Measurements from ENCODE around the gene MPDZ. TPM values are rescaled to one million over a fixed set of nuclear protein-coding genes. Genes with fewer than 3 reads are reported as not detected.

Gene MPDZ
- total and polyA plus RNA-seq, 8 donors: 6.4 to 54.3 (median 13.7) TPM

- intact Hi-C loops (cut with DNase I; ENCODE audit: low total_unique reads): no loop called here
- Histone ChIP-seq H3K36me3 (peaks cover 0 to 15% (median 9%) of the 10 kb centered on the region in 4 donors), H3K9me3 (no peaks in the 10 kb centered on the region), H3K27ac (no peak overlapping the region), H3K27me3 (no peaks in the 10 kb centered on the region), H3K4me1 (no peaks in the 10 kb centered on the region), H3K4me3 (no peak overlapping the region)
- 87 to 93% (median 91%) methylated on average over 2 of the region's 2 CpGs for WGBS, 5 donors
- no peak for DNase-seq
- TF ChIP-seq CTCF (IDR thresholded peaks at IDR 0.05) (no peak), EP300 (IDR thresholded peaks at IDR 0.05) (no peak)
Measured at GRCh38 chr9:13241283-13241682, 38.2 kb downstream of the MPDZ start.

GRCh38 chr9:13239660-13240059 lies 39.8 kb downstream of the MPDZ start:
- no peaks in the 10 kb centered on the region for H3K4me1 ChIP-seq
- H3K4me3 ChIP-seq: no peak overlapping the region
- H3K36me3 ChIP-seq: peaks cover 0 to 12% (median 3%) of the 10 kb centered on the region in 4 donors
- intact Hi-C loops (cut with DNase I; ENCODE audit: low total_unique reads): no loop called here
- no peak for DNase-seq
- no peaks in the 10 kb centered on the region for H3K27me3 ChIP-seq
- TF ChIP-seq POLR2A (IDR thresholded peaks at IDR 0.05) (no peak), CTCF (IDR thresholded peaks at IDR 0.05) (no peak), EP300 (IDR thresholded peaks at IDR 0.05) (no peak), POLR2AphosphoS5 (IDR thresholded peaks at IDR 0.05) (no peak)
- H3K27ac ChIP-seq: no peak overlapping the region
- H3K9me3 ChIP-seq: no peaks in the 10 kb centered on the region

GRCh38 chr9:13239208-13239607 lies 40.3 kb downstream of the MPDZ start:
- DNase-seq: no peak
- Histone ChIP-seq H3K4me3 (no peak overlapping the region), H3K4me1 (no peaks in the 10 kb centered on the region), H3K9me3 (no peaks in the 10 kb centered on the region), H3K27me3 (no peaks in the 10 kb centered on the region), H3K36me3 (peaks cover 0 to 12% (median 3%) of the 10 kb centered on the region in 4 donors), H3K27ac (no peak overlapping the region)
- WGBS, 5 donors: 68 to 82% (median 75%) methylated on average over 1 of the region's 1 CpG
- TF ChIP-seq POLR2A (IDR thresholded peaks at IDR 0.05) (no peak), POLR2AphosphoS5 (IDR thresholded peaks at IDR 0.05) (no peak), CTCF (IDR thresholded peaks at IDR 0.05) (no peak), EP300 (IDR thresholded peaks at IDR 0.05) (no peak)
- intact Hi-C loops (cut with DNase I; ENCODE audit: low total_unique reads): no loop called here

- Histone ChIP-seq H3K27me3 (no peaks in the 10 kb centered on the region), H3K9me3 (no peaks in the 10 kb centered on the region), H3K4me1 (no peaks in the 10 kb centered on the region), H3K36me3 (no peaks in the 10 kb centered on the region), H3K27ac (no peak overlapping the region), H3K4me3 (no peak overlapping the region)
- no peak for TF ChIP-seq POLR2AphosphoS5 (IDR thresholded peaks at IDR 0.05)
- no peak for TF ChIP-seq EP300 (IDR thresholded peaks at IDR 0.05)
- no peak for TF ChIP-seq CTCF (IDR thresholded peaks at IDR 0.05)
- TF ChIP-seq POLR2A (IDR thresholded peaks at IDR 0.05): no peak
- intact Hi-C loops (cut with DNase I; ENCODE audit: low total_unique reads): no loop called here
- no peak for DNase-seq
- 83 to 95% (median 90%) methylated on average over 1 of the region's 1 CpG for WGBS, 5 donors
Measured at GRCh38 chr9:13234932-13235331, 44.6 kb downstream of the MPDZ start.

Data from stomach (tissue), 9 donors.